IPS DF 4.7 (cell line): Measurements from ENCODE around the gene FAM72C.
"Not testable (repeated sequence)": the region's sequence is repeated elsewhere in the genome, so short reads cannot be mapped to it uniquely, and the experiment has no call there.

Experiments used
- DNase-seq: peaks from one replicate; pipeline ENCODE4 v3.0.0-alpha.2; 2013; ENCODE audit warnings: low spot score; ENCODE audit errors: extremely low read depth

Gene FAM72C

DNA sequence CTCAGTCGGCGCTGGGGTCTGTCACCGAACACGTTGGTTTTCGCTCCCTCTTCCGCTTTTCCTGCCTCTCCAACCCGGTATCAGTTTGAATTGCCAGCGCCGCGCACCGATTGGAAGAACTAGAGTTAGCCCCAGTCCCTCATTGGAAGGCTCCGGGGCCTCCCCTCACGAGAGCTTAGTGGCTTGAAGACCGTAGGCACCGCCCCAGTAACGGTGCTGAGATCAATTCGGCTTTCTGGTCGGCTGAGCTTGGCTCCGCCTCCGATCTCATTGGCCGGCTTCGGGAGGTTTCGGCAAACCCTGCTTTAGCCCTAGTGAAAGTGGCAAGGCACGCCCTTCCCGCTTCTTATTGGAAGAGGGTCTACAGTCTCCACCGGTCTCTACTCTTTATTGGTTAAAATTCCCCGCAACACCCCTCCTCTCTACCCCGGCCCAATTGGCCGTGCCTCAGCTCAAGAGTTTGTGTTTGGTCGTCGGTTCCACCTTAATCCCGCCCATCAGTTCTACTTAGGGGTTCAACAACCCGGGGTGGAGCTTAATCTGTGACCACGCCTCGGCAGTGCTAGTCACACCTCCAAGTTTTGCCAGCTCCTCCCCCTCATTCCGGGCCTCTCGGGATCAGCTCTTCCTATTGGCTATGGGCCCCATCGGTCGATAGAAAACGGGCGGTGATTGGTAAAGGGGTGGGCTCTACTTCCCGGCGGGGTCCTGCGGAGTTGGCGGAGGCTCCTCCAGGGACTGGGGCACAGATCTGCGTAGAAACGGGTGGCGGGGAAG lies at the start of gene FAM72C:
TSS of gene FAM72C (minus strand) at position 63 of the 777 bp plus-strand sequence. CDS start 845 bp downstream, outside the sequence.
- DNase-seq = not testable (repeated sequence)

DNA sequence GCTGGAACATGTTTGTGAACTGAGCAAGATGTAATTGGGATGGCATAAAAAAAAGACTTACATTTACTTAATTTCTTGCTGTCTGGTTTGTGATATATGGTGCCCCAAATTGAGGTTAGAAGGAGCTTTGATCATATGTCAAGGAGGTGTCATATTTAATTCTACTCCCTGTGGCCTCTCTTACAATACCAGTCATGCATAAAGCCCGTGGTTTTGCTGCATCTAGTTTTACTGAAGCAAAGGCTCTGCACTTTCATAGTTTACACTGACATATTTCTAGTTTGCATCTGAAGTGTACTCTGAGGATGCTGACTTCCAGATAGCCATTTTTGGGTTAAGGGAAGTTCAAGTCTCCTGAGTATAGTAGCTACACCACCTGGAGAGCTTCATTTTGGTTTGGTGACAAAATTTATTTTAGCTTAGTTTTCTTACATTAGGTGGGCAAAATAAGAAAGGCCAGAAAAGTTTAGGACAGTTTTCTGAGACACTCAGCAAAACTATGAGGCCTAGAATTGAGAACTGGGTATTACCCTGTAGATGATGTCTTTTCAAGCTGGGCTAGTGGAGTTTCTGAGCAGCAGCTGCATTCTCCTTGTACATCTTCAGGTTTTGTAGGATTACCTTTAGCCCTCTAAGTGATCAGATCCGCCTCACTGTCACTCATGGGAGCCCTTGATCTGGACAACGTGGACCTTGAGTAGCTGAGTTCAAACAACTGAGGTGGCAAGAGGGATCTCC lies 48.4 kb upstream of the FAM72C start:
- not testable (repeated sequence) for DNase-seq

DNA sequence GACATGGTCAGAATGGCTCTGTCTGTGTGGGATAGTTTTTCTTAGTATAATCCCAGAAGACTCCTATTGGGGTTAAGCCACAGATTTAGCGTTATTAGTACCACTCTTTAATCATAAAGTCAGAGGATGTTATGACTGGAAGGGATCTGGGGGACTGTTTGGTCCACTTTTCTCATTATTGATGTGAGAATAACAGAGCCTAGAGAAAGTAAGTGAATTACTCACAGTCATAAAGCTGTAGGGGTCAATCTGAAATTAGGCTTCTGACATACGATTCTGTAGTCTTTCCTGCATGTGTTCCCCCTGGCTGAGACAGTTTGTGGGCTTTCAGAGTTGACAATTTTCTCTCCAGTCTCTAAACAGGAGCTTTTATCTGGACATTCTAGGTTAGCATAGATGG lies 47.3 kb upstream of the FAM72C start:
- not testable (repeated sequence) for DNase-seq

DNA sequence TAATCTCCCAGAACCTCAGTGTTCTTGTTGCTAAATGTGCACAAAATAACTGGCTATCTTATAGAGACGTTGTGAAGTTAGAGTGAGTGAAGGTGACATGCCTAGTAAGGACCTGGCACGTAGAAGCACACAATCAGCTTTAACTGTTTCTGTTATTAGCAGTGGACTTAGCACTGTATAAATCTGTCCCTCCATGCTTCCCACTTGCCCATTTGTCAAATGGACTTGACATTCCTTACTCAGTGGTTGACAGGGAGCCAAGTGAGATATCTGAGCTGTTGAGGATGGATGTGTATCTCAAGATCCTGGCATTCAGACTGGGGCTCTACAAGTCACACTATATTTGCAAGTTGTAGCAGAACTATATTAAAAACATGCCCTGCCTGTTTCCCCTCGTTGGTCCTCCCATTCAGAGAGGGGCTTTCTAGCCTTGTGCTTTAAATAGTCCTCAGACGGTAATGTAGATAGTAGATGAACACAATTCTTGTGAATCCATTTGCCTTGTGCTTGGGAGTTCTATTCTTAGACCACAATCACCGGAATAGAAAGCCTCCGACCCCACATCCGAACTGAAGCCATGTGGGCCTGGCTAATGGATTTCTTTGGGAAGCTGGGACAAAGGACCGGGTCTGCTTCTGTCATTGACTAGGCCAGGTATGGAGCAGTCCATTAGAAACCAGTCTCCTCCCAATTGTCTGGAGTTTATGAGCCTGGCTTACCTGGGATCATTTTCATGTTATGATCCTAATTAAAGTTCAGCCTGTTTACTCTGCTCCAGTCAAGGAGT lies 43.6 kb upstream of the FAM72C start:
- DNase-seq = not testable (repeated sequence)

DNA sequence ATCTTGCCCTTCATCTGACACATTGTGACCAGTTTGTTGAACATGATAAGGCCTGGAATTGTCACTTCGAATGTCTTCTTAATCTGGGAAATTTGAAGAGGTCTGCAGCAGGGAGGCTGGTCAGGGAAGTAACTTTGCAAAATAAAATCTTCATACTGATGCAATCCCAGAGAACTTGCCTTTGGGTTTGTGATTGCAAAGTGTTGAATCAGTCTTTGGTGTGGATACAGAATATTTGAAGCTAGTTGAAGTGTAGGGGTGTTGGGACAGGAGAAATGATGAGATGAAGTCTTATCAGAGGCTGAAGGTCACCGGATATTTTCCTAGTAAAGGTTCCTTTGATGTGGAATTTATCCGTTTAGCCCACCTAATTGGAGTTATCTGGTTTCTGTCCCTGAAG lies 42.7 kb upstream of the FAM72C start:
- DNase-seq = not testable (repeated sequence)

DNA sequence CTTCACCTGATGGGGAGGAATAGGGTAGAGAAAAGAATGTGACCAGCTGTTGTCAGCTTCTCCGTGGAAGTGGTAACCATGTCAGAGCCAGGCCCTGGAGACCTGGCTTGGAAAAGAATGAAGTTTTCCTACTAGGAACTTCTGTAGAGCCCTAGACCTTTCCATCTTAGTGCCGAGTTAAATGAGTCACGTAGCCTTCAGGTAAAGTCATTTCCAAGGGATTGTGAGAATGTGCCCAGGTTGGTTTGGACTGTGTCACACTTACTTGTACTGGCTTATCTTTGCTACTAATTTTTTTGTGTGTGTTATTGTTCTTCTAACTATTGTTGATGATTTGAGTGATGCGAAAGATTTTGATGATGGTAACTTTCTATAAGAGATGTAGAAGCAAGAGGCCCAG lies 42.3 kb upstream of the FAM72C start:
- not testable (repeated sequence) for DNase-seq

DNA sequence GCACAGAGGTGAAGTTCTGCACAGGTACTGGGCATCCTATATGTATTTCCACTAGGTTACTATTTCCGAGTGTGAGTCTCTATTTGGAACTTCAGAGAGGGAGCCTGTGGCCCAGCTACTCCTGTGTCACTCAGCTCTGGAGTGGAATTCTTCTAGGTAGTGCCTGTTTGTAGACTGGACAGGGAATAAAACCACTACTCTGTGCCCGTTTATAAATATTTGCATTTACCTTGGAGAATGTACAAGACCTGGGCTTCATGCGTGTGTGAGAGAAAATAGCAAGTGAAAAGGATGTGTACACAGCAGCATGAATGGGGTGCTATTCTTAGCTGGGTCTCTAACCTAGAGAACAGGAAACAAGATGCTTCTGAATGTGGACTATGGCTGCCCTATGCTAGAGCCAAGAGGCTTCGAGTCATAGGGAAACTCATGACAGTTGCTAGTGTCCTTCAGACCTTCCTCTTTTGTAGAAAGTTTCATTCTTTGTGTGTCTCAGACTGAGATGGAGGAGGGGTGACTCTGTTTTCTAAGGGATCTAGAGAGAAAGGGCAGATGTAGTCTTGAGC lies 40.5 kb upstream of the FAM72C start:
- not testable (repeated sequence) for DNase-seq

DNA sequence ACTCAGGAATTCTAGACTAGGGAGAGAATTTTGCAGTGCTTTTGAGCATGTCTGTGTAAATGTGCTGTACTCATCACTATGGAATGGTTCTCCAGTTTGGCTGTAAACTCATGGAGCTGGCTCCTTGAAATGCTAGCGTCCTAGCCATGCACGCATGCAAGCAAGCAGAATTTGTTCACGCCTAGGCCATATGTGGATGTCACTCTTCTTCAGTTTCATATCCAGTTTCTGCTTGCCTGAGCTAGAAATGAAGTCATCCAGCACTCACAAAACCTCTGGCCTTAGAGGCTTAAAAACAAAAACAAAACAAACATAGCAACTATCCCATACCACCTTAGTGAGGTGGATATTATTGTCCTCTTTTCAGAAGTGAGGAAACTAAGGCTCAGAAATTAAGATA lies 37.6 kb upstream of the FAM72C start:
- DNase-seq = not testable (repeated sequence)

DNA sequence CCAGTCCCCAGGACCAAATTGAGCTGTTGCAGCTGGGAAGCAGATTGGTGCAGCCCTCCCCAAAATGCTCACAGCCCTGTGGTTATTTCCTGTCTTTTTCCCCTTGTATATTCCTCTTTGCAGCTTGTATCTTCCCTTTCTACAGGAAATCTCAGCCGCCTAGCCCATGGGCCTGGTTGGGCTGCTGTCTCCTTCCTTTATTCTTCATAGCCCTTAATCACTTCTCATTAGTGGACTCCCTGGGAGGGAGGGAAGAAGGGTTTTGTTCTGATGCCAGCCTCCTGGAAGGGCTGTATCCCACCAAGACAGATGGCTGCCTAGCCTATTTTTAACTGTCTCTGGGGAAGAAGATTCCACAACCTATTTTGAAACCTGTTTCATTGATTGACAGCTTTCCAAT lies 32.5 kb upstream of the FAM72C start:
- not testable (repeated sequence) for DNase-seq

DNA sequence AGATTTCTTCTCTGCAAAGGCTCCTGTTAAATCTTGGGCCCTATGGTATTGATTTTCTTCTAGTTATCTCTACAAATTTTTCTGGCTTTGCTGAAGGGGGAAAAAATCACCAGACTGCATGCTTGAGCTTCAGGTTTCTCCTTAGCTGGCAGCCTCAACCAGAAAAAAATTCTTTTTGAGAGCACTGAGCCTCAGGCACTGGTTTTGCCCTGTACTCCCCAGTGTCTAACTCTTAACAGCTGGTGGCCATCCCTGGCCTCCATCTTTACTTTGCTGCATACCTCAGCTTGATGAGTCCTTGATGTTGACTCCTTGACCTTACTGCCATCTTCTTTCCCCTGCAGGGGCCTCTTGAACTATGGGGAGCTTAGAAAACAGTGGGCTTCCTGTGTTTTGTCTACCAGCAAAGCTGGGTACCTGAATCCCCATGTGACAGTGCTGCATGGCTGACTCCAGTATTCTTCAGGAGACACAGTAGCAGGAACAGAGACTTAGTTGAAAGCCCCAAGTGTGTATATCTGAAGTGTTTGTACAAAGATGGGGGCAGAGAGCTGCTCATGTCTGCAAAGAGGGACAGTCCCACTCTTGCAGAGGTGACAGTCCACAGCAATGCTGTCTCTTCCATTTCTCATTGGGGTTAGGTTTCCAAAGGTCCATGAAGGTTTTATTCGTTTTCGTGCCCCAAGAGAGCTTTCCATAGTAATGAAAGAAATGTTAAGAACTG lies 31.7 kb upstream of the FAM72C start:
- DNase-seq = not testable (repeated sequence)

DNA sequence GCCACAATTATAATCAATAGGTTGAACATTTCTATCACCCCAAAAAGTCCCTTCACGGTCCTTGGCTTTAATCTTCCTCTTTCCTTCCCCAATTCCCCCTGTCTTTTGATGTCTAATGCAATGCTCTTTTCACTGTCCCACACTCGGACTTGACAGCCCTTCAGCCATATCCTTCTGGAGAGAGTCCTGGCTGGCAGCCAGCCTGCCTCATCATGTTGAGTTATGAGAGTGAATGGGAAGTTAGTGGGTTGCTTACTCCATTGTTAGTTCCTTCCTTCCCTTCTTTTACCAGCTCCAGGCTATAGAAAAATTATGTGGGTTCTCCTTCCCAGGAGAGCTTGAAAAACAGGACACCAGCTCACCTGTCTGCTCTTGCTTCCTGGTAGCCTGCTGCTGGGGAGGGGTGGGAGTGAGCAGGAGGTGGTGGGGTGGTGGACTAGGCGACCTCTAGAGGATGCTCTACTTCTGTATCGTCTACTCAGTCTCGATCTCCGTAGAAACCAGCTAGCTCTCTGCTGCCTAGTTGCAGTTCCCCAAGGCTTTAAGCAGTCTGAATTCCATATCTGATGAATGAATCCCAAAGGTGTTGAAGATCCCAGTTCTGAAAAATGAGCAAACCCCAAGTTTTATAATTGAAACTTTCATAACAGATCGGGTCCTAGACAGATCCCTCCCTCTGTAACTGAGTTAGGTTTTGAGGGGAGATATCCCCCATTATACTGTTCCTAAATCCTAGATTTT lies 30.5 kb upstream of the FAM72C start:
- not testable (repeated sequence) for DNase-seq

DNA sequence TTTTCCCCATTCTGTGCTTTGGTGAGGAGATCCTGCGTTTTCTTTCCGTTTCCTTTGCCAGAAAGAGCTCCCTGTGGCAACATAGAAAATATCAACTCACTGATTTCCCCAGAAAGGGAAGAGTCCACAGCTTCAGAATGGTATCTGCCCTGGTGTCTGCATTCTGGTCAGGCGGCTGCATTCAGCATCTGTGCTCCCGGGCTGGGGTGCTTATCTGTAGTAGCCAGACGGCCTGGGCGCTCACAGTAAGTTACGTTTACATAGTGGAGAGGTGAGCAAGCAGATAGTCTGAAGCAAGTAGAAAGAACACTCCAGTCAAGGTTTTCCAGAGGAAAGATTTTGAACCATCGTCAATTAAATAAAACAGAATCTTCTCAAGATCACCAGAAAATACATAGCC lies 29.3 kb upstream of the FAM72C start:
- not testable (repeated sequence) for DNase-seq

DNA sequence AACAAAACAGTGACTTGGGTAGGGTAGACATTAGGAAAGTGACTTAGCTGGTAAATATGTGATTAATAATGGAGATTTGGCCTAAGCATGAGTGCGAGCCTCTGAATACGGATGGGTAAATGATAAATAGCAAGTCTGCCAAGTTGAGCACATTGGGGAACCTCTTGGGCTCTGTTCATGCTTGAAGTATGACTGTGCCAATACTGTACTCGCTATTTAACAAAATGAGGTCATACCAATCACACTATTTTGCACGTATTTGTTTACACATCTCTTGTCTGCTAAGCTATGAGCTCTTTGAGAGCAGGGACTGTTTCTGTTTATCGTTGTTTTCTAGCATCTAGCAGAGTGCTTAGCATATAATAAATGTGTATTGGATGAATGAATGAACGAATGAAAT lies 24.2 kb upstream of the FAM72C start:
- DNase-seq = not testable (repeated sequence)

DNA sequence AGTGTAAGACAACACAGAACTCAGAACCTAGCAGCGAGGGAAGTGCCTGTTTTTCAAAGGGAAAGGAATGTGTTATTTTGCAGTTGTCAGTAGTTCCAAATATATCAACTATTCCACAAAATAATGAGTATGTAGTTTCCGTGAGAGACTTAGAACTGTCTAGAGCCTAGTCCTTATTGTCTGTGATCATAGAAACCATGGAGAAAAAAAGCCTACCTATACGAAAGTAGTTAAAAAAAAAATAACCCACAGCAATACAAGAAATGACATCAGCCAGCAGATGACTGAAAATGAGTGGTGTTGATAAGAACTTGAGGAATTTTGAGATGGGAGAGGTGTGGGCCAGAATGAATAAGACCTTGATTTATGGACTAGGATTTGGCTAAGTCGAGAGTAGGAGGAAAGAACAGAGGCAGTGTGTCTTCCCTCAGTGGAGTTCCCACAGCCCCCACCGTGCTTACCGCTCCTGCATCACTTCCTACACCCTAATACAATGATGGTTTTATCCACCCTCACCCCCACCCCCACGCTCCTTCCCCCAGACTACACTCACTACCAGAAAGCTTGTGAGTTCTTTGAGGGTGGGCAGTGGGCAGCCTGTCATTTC lies 21.6 kb upstream of the FAM72C start:
- not testable (repeated sequence) for DNase-seq

DNA sequence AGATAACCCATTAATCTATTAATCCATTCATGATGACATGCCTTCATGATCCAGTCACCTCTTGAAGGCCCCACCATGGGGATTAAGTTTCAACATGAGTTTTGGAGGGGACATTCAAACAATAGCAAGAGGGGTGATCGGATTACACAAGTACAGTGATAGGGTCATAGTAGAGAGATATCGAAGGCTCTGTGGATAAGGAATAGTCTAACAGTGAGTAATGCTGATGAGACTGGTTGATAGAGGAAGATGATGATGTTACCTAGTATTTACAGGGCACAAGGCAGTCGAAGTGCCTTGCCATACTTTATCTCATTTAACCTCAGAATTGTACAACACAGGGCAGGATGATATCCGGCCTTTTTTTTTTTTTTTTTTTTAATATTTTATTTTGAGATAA lies 18.9 kb upstream of the FAM72C start:
- DNase-seq = not testable (repeated sequence)

DNA sequence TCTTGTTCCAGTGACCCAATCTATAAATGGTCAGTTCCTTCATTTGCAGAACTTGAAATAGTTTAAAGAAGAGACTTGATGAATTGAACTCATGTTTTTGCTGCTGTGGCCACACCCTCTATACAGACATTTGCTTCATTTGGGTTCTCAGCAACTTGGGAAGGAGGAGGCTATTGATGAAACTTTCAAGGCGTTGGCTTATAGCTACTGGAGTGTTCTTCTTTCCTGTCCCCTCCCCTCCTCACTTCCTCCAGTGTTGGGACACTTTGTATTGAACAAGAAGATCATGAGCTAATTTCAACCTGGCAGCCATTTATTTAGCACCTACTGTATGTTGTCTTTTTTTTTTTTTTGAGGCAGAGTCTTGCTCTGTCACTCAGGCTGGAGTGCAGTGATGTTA lies 17.9 kb upstream of the FAM72C start:
- not testable (repeated sequence) for DNase-seq

DNA sequence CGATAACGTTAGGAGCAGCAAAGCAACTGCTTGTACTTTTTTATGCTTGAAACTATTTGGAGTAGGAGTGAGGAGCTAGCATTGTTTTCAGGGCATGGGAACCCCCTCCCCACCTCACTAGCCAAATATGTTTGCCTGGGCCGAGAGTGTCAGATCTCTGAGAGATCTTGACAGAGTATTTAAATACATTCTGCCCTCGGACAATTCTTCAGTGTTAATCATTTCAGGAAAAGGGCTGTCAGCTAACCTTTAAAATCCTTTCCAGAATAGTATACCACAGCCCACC lies 17.6 kb upstream of the FAM72C start:
- not testable (repeated sequence) for DNase-seq

DNA sequence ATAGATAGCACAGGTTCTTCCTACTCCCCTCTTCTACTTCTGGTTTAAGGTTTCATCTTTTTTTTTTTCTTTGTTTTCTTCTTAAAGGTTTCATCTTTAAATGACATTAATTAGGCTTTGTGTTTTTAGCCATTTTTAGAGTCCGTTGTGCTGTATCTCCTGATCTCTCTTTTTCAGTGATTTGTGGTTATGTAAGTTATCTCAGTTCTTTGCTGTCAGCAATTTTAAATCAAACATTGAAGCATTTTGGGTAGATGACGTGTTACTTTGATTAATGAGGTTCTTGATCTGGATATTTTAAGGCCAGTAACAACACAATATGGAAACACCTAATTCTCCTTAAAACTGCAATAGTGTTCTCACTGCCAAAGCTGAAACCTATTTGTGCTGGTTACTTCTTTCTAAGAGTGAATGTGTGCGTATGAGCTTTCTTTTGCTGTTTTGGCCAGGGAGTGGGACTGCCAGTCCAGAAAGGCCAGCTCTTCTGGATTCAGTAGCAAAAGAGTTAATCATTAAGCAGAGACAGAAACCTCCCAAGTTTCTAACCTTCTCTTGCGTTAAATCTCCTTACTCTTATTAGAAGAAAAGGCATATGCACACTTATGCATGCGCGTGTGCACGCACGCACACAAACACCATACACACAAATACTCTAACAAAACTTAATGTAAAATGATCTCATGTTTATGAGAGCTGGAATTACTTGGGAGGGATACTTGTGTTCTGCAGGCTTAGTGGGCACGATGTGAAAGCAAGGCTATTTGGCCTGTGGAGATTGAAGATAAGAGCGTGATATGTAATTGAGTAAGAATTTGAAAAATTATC lies 17.0 kb upstream of the FAM72C start:
- DNase-seq = not testable (repeated sequence)

DNA sequence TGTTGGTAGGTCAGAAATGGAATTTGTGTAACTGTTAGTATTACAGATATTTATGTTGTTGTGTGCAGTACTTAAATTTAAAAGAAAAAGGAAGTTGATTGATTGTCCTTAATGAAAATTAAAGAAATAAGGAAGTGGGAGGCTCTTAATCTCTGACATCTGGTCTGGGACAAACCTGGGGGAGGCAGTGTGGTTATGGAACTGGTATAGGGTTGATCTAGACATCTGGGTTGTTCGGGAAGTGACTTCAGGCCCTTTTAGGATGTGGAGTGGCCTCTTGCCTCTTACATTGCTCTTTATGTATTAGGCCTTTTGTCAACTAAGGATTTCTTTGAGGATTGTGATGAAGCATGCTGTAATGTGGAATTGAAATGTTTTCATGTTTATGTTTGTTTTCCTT lies 16.1 kb upstream of the FAM72C start:
- DNase-seq = not testable (repeated sequence)
